Stimulated activated CD4-positive, alpha-beta T cell treated with anti-CD3 and anti-CD28 coated beads, Interleukin-15, amount 100 ng/mL, for 48 hours (primary cell): Measurements from ENCODE around the gene ADIPOQ.
"Not testable (repeated sequence)": the region's sequence is repeated elsewhere in the genome, so short reads cannot be mapped to it uniquely, and the experiment has no call there.

Source experiments
- DNase-seq, 2 donors: peaks; one replicate each; pipeline ENCODE4 v3.0.0-alpha.2; 2020; ENCODE audit warnings: low read depth in 2 of 2

The ADIPOQ gene

DNA sequence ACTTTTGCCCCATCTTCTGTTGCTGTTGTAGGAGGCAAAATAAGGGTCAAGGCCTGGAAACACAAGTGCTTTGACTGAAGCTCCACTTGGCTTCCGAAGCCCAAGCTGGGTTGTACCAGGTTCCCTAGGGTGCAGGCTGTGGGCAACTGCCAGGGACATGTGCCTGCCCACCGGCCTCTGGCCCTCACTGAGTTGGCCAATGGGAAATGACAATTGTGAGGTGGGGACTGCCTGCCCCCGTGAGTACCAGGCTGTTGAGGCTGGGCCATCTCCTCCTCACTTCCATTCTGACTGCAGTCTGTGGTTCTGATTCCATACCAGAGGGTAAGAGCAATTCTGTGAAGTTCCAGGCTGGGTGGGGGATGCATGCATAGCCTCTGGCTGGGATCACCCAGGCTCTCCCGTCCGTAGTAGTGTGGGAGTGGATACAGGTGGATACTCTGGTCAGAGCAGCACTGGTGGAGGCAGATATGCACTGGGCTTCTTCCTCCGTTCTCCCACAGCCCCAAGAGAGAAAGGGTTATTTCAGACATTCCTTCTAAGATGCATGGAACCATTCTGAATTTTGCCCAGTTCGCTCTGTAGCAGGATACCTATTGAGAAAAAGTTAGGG, at the start of gene ADIPOQ:
TSS of gene ADIPOQ (plus strand) at position 285 of the 613 bp plus-strand sequence. CDS start 10,349 bp downstream, outside the sequence.
- DNase-seq, result no peak

DNA sequence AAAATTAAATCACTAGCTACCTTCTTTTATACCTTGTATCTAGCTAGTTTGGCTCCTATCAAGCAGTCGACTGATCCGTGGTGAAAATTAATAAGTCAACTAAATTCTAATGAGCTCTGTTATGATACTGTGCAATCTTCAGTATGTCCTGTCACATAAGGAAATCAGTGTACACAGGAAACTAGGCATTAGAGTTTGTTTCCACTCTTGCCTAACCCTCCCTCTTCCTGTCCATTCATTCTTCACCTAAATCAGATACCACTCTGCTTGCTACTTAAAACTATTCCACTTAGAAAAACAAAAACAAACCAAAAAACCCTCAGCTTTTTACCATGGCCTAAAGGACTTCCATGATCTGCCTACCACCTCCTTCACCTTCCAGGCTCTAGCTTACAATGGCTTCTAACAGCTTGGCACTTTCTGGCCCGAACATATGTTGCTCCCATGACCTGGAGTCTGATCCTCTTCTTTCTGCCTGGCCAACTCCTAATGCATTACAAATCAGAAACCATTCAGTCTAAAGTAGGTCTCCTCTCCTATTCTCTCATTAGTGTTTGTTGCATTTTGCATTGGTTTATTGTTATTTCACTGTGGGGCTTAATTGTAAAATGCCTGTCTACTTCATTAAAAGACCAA, 44.2 kb upstream of the ADIPOQ start:
- DNase-seq, result no peak

DNA sequence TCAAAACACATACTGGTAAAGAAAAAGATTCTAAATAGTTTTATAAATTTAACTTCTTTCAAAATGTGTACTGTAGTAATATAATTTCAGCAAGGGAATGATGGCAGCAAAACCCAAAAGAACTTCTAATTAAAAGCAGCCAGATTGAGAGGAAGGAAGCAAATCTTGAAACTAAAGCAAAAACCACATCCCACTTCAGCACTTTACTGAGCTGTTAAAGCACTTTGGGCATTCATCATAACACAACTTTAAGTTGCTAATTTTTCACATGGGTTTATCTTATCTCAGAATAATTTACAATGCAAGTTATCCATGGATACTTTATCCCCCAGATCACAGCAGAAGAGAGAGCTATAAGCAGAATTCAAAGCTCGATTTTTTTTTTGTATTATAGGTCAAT, 42.2 kb upstream of the ADIPOQ start:
- DNase-seq, result no peak

DNA sequence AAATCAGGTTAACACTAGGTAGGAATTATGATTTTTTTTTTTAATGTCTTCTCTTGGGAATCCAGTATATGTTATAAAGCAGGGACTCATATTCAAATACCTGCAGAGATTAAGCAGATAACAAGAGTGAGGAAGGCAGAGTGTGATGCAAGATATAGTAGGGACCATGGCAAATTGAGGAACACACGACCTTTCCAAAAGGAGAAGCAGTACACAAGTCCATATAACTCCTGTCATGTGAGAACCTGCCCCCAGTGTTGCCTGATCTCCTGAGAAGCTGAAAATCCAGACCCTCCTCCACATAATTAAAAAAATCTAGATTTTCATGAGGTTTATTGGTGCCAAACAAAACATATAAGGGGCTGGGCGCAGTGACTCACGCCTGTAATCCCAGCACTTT, 39.8 kb upstream of the ADIPOQ start:
- no peak for DNase-seq

DNA sequence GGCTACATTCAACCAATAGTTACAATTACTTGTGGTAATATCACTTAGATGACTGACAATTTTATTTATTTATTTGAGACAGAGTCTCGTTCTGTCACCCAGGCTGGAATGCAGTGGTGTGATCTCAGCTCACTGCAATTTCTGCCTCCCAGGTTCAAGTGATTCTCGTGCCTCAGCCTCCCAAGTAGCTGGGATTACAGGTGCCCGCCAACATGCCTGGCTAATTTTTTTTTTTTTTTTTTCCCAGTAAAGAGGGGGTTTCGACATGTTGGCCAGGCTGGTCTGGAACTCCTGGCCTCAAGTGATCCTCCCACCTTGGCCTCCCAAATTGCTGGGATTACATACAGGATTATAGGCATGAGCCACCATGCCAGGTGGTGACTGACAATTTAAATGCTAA, 39.1 kb upstream of the ADIPOQ start:
- not testable (repeated sequence) for DNase-seq

DNA sequence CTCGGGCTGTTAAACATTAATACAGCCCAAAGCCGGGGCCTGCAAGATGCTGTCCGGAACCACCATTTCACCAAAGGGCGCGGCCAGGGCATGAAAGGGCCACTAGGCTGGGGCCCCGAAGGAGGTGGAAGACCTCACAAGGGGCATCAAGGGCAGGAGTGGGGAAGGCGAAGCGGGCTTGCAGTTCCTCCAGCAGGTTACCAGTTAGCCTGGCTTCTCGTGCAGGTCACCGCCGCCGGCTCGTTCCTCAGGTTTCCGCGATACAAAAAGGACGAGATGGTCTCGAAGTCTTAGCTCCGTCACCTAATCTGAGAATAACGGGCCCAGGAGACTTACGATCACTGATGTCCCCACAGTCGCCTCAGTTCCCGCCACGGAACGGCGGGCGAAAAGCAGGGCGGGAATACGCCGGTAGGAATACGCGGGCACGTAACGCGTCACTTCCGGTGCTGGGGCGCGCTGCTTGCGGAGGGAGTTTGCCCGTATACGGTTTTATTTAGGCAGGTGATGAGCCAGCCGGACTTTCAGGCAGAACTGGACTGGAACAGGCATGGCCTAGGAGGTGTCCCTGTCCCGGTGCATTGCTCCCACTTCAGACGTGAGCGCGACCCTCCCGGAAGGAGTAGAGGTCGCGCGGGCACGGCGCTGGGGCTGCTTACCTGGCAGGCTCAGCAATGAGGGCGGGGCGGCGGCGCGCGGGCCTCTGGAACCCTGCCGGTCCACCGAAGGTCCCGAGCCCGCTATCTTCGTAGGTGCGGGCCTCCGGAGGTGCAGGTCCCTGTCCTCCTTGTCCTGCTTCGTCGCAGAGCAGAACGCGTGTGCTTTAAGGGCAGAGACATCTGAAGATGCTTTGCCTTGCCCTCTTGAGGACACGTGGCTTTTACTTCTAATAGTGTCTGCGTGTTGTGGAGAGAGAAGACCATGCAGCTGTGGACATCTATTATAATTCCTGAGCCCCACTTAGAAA, 36.1 kb upstream of the ADIPOQ start, which contains the start of gene RFC4:
TSS of gene RFC4 (minus strand) at position 394 of the 967 bp plus-strand sequence. CDS start 1,769 bp downstream, outside the sequence.
- peak; percentile 79 to 80 for DNase-seq

DNA sequence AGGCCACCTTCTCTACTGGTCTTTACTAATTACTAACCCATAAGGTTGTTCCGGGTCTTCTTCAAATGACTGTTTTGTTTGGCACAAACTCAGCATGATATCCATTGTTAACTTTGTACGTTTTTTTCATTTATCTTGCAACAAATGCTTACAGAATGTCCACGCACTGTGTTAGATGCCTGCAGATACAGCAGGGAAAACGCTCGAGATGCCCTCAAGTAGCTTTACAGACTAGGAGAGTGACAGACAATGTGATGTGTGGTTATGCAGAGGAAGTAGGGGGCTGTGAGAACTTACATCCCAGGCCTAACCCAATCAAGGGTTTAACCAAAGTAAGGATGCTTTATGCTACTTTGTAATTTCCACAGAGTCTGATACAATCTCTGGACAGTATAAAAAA, 35.3 kb upstream of the ADIPOQ start:
- DNase-seq, result no peak

DNA sequence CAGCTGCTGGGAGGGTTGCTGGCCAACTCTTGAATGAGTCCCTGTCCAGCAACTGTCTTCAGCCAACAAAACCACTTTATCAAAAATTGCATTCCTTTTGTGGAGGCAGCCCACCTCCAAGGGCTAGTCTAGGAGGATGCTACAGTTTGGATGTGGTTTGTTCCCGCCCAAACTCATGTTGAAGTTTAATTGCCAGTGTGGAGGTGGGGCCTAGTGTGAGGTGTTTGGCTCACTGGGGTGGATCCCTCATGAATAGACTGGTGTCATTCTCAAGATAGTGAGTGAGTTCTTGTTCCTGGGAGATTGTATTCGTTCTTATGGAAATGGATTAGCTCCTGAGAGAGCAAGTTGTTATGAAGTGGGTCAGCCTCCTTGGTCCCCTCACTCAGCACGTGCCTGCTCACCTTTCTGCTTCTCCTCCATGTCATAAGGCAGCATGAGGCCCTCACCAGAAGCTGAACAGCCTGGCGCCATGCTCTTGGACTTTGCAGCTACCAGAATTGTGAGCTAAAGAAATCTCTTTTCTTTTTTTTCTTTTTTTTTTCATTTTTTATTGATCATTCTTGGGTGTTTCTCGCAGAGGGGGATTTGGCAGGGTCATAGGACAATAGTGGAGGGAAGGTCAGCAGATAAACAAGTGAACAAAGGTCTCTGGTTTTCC, 32.0 kb upstream of the ADIPOQ start:
- DNase-seq, result no peak

DNA sequence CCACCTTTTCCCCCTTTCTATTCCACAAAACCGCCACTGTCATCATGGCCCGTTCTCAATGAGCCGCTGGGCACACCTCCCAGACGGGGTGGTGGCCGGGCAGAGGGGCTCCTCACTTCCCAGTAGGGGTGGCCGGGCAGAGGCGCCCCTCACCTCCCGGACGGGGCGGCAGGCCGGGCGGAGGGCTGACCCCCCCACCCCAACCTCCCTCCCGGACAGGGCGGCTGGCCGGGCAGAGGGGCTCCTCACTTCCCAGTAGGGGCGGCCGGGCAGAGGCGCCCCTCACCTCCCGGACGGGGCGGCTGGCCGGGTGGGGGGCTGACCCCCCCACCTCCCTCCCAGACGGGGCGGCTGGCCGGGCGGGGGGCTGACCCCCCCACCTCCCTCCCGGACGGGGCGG, 31.2 kb upstream of the ADIPOQ start:
- DNase-seq, result not testable (repeated sequence)

DNA sequence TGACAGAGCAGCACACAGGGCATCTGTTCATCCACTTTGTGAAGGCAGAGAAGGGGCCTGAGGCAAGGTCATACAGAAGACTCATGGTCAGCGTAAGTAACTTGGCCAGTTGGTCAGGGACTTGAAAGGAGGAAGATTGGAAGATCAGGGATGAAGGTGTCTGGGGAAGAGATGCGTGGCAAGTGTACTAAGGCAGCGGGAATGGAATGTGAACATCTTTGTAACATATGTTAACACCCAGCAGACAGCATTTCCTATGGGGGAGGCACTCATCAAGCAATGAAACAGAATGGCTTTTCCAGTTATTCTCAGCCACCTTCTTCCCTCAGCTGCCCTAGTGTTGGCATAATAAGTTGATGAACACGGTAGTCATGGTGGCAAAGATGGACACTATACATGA, 28.4 kb upstream of the ADIPOQ start:
- DNase-seq, result no peak

DNA sequence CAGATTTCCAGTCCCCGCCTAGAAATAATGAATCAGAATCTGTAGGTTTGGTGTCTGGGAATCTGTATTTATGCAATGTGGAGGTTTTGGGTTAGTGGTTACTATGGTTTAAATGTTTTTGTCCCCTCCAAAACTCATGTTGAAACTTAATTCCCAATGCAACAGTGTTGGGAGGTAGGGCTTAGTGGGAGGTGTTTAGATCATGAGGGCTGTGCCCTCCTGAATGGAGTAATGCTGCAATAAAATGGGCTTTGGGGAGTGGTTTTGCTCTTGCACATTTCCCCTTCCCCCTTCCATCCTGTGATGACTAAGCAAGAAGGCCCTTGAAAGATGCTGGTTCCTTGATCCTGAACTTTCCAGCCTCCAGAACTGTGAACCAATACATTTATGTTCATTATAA, 27.1 kb upstream of the ADIPOQ start:
- DNase-seq, result no peak

DNA sequence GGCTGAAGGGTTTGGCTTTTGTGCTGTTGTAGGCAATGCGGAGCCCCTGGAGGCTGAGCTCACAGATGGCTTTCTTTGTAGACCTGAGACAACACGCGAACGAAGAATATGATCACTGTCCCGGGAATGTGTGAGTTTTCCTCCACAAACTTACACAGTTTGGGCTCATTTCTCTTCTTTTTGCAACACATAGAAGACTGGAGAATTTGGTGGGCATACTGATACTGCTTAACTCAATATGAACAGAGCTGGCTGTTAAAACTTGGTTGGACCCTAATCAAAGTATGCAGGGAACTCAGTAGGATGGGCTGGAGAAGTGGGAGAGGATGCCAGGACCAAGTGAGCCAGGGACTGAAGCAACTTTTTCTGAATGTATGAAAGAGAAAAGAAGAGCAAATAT, 24.0 kb upstream of the ADIPOQ start:
- no peak for DNase-seq

DNA sequence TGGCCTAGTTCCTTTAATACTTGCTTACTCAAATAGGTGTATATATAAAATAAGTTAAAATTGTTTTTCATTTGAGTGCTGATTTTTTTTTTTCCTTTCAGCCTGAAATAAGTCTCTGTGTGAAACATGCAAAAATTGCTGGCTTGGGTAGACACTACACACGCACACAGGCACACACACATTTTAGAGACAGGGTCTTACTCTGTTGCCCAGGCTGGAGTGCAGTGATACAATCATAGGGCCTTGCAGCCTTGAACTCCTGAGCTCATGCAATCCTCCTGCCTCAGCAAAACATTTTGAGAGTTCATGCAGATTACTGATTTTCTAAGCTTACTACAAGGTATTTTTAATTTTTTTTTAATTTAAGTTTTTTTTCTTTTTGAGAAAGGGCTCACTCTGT, 23.6 kb upstream of the ADIPOQ start:
- no peak for DNase-seq

DNA sequence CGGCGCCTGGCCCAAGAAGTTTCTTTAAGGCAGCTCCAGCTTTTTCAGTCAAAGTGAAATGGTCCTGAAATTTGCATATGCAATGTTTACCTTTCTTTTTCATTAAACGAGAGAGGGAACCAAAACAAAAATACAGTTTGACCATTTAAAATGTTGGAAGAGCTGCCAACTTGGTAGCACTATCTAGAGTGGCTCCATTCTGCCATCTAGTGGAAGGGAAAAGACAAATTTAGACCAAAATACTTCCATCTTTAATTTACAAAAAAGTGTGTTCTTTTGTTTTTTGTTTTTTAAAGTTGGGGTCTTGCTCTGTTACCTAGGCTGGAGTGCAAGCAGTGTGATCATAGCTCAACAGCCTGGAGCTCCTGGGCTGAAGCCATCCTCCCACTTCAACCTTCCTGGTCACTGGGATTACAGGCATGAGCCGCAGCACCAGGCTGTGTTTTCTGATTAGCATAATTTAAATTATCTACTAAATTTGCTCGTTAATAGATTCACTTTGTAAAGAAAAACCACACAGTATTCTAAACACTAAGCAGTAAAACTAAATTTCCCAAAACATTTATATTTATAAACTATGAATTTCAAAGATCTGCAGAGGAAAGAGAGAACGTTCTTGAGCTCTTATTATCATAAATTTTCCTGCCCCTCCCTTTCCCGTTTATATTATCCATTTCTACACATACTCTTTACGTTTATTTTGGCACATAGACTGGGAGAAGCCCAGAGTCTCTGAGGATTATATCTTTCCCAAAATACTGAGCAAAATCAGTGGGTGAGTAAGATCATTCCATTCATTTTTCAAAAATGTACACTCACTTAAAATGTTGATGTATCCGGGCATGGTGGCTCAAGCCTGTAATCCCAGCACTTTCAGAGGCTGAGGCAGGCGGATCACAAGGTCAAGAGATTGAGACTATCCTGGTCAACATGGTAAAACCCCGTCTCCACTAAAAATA, 20.8 kb upstream of the ADIPOQ start:
- no peak for DNase-seq

DNA sequence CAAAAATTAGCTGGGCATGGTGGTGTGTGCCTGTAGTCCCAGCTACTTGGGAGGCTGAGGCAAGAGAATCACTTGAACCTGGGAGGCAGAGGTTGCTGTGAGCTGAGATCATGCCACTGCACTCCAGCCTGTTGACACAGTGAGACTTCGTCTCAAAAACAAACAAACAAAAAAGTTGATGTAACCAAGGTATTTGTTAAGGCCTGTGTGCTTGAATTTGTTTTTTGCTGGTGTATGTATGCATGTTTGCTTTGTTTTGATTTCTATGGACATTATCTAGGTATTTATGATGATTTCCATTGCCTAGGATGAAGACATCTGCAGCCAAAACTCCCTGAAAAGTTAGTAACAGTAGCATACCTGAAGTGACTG, 20.1 kb upstream of the ADIPOQ start:
- DNase-seq, result not testable (repeated sequence)

DNA sequence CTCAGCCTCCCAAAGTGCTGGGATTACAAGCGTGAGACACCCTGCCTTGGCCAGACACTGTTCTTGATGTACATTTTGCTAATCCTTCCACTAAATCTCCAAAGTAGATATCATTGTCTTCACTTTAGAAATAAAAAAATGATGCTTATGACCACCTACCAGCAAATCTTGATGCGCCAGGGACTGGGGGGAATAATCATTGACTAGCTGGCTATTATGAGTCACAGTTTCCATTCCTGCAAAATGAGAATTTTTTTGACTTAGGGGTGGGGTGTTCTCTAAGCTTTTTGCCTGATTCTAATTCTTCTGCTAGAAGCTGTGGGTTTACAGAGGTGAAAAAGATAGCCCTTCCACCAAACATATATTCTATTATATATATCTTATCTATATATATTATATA, 19.1 kb upstream of the ADIPOQ start:
- DNase-seq, result no peak

DNA sequence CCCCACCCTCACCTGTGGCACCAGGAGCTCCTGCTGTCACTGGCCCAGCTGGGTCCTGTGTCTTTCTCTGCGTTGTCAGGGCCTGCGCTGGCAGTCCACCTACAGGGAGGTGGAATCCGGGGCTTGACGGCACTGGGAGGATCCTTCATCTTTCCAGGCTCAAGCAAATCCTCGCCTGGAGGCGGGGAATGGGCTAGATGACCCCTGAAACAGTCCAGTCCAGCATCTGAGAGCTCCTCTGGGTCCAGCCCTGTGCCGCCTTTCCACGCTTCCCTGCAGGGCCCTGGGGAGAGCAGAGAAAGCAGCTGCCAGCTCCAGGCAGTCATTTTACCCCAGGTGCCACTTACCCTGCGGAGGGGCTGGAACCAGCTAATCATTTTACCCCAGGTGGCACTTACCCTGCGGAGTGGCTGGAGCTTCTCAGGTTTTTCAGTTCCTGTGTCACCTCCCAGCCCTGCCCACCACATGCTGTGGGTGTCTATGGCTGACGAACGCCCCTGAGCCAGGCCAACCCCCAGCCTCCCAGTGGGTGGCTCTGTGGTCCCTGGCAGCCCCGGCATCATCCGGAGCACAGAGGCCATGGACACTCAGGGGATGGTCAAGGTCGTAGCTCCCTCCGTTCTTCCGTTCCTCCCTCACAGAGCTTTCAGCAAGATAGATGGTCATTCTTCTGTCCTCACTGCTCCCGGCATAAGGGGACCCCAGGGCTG, 17.9 kb upstream of the ADIPOQ start:
- DNase-seq, result no peak

DNA sequence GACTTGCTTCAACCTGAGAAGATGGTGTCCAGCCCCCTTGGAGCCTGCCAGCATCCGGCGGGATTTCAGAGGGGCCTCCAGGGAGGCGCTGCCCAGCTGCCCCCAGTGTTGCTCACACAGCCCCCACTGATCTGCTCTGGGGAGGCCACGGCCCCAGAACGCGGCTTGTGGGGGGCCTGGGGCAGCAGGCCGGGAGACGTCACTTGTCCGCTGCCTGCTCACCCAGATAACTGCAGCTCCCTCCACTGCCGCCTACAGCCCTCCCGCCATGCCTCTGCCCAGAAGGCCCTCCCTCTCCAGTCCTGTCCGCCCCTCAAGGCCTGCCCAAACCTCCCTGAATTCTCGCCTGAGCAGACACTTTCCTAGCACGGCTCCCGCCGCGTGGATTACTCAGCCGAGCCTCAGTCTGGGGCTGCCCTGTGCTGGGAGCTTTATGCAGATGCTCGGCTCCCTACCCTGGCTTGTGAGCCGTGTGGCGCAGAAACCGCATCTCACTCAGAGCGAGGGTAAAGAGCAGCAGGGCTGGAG, 17.2 kb upstream of the ADIPOQ start:
- peak; percentile 41 to 49 for DNase-seq

DNA sequence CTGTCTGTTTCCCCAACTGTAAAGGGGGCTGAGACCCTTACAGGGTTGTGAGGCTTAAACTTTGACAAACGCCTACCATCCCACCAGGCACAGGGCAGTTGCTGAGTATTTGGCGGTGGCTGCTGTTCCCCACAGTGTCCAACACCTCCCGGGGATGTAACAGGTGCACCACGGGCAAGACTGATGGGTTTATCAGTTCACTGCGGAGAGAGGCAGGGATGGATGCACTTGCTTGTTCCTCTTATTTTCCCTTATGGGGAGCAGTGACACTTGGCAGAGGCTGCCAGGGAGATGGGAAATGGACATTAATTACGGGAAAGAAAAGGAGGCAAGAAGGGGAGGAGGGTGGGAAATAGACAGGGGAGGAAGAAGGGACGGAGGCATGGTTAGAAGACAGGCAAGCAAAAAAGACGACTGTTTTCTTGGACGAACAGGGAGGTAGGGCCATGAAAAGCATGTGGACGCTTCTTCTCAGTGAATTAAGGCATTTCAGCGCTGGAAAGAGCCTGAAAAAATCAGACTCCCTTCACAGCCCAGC, 16.6 kb upstream of the ADIPOQ start:
- no peak for DNase-seq
